NT2/D1 (cell line): Measurements from ENCODE around the gene ENO3.

Experiments
- DNase-seq: peaks from one replicate; pipeline ENCODE4 v3.0.0-alpha.2; 2011; ENCODE audit warnings: low read depth, low spot score
- H3K27me3 ChIP-seq: 2 replicates; pipeline ENCODE4 v1.6.0; 2011; ENCODE audit warnings: mild to moderate bottlenecking; ENCODE audit not compliant: insufficient read length, insufficient read depth
- H3K36me3 ChIP-seq: 2 replicates; pipeline ENCODE4 v1.6.1; 2011; ENCODE audit warnings: mild to moderate bottlenecking, low read length, mixed read lengths; ENCODE audit not compliant: insufficient read depth, insufficient read length
- H3K4me1 ChIP-seq: 2 replicates; pipeline ENCODE4 v1.5.1; 2011; ENCODE audit not compliant: insufficient read depth, insufficient read length
- H3K4me3 ChIP-seq: 2 replicates; pipeline ENCODE4 v1.5.1; 2011; ENCODE audit warnings: low read depth; ENCODE audit not compliant: insufficient read length
- H3K9ac ChIP-seq: 2 replicates; pipeline ENCODE4 v1.6.0; 2011; ENCODE audit warnings: low read depth; ENCODE audit not compliant: insufficient read length
- H3K9me3 ChIP-seq: 2 replicates; pipeline ENCODE4 v1.5.1; 2011; ENCODE audit warnings: mild to moderate bottlenecking, low read length; ENCODE audit not compliant: insufficient read depth
- SUZ12 ChIP-seq: IDR thresholded peaks from 2 replicates; pipeline ENCODE4 v1.6.1; 2011; ENCODE audit not compliant: insufficient read length, insufficient read depth; ENCODE audit errors: extremely low read depth
- YY1 ChIP-seq: IDR thresholded peaks from 2 replicates; pipeline ENCODE4 v1.6.1; 2011; ENCODE audit not compliant: insufficient read length, insufficient read depth
- ZNF274 ChIP-seq: IDR thresholded peaks from 2 replicates; pipeline ENCODE4 v1.6.1; 2011; ENCODE audit warnings: mild to moderate bottlenecking, low read depth, low read length

Gene ENO3

GRCh38 chr17:4942760-4943508, 8.0 kb upstream of the ENO3 start:
- H3K27me3 ChIP-seq, result no peaks in the 10 kb centered on the region
- H3K4me1 ChIP-seq, result peaks cover 5% of the 10 kb centered on the region
- no peak overlapping the region for H3K9ac ChIP-seq
- H3K4me3 ChIP-seq, result no peak overlapping the region
- no peaks in the 10 kb centered on the region for H3K9me3 ChIP-seq
- DNase-seq, result no peak
- no peak for TF ChIP-seq ZNF274
- TF ChIP-seq SUZ12, result no peak
- TF ChIP-seq YY1, result no peak
- peaks cover 77% of the 10 kb centered on the region for H3K36me3 ChIP-seq

DNA sequence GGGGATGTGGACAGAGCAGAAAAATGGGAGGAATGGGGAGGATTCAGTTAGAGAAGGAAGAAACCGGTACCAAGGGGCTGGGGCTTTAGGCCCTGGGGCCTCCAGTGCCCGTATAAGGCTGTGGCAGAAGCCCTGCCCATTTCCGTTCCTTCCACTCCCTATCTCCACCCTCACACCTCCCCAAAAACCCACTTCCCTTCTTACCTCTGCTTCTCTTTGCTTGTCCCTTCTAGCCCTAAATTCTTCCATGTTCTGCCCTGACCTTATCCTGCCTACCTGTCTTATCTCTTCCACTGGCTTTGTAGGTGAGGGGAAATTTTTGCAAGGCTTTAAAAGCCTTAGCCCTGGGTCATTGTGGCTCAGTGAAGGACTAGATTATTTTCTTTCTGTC, 6.8 kb upstream of the ENO3 start:
- Histone ChIP-seq H3K4me3 (no peak overlapping the region), H3K36me3 (peaks cover 68% of the 10 kb centered on the region), H3K9ac (no peak overlapping the region), H3K4me1 (no peaks in the 10 kb centered on the region), H3K27me3 (no peaks in the 10 kb centered on the region), H3K9me3 (no peaks in the 10 kb centered on the region)
- no peak for DNase-seq
- TF ChIP-seq YY1 (no peak), SUZ12 (no peak), ZNF274 (no peak)

GRCh38 chr17:4944554-4945175, 6.3 kb upstream of the ENO3 start:
- H3K4me1 ChIP-seq, result no peaks in the 10 kb centered on the region
- TF ChIP-seq YY1 (no peak), ZNF274 (no peak), SUZ12 (no peak)
- no peak overlapping the region for H3K4me3 ChIP-seq
- H3K36me3 ChIP-seq, result peaks cover 67% of the 10 kb centered on the region
- no peaks in the 10 kb centered on the region for H3K9me3 ChIP-seq
- no peak overlapping the region for H3K9ac ChIP-seq
- no peak for DNase-seq
- no peaks in the 10 kb centered on the region for H3K27me3 ChIP-seq

DNA sequence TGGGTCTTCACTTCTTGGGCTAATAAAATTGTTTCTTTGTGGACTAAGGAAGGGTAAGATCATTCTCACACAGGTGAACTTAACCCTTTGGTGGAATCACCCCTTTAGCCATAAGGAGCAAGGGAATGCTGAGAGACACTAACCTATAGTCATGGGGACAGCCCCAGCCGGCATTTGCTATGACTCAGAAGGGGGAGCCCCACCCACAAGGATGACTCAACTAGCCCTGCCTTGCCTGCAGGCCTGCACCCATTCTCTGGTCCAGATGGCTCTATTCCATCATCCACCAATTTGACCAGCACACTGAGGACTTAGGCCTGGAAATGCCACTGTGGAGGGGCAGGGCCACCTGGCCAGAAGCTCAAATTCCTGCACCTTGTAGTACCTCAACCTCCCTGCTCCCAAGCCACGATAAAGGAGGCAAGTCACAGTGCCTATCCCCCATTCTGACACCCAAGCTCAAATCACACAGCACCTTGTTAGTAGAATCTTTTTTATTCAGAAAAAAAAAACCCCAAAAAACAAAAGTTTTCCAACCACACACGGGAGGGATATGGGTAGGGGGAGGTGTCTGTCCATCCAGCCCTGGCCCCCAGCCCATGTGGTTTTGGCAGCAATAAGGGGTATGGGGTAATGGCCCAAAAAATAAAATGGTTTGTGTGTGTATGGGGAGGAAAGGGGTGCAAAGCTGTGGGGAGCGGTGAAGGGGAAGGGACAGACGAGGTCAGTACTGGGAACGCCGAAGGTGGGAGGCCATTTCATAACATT, 5.6 kb upstream of the ENO3 start:
- Histone ChIP-seq H3K27me3 (no peaks in the 10 kb centered on the region), H3K36me3 (peaks cover 67% of the 10 kb centered on the region)
- TF ChIP-seq ZNF274 (no peak), YY1 (no peak), SUZ12 (no peak)

GRCh38 chr17:4945944-4946280, 5.0 kb upstream of the ENO3 start:
- no peak overlapping the region for H3K4me3 ChIP-seq

More for the DNA sequence above, 5.6 kb upstream of the ENO3 start:
- DNase-seq, result no peak
- Histone ChIP-seq H3K4me1 (no peaks in the 10 kb centered on the region), H3K9ac (peak overlapping the region; percentile 36), H3K9me3 (no peaks in the 10 kb centered on the region), H3K4me3 (no peak overlapping the region)

DNA sequence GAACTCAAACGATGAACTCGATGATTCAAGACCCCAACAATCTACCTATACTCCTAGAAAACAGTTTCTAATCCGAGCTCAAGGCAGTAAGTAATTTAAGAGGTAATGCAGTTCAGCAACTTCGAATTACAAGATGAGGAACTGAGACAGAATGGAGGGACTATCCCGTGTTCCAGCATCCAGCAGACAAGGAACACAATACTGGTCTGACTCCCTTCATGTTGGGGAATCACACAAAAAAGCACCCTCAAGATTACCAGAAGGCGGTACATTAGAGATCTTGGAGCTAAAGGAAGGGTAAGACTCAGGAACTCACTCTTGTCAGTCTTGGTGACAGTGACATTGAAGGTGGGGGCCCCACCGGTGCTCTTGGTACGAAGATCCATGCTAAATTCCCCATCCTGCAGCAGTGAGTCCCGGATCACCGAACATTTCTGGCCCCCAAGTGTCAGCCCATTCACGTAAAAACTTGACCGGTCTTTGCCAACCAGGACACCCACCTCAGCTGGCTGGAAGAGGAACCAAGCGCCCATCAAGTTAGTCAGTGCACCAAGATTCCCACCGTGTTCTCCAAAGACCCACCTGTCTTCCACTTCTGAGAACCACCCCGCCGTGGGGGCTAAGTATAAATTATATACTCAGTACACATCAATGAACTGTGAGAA, 4.5 kb upstream of the ENO3 start:
- peak overlapping the region; percentile 97 for H3K4me3 ChIP-seq
- TF ChIP-seq SUZ12, result no peak
- TF ChIP-seq YY1, result no peak
- no peak for TF ChIP-seq ZNF274
- DNase-seq, result no peak
- H3K9ac ChIP-seq, result peak overlapping the region; percentile 71
- peaks cover 65% of the 10 kb centered on the region for H3K36me3 ChIP-seq
- no peaks in the 10 kb centered on the region for H3K4me1 ChIP-seq
- no peaks in the 10 kb centered on the region for H3K27me3 ChIP-seq
- no peaks in the 10 kb centered on the region for H3K9me3 ChIP-seq

More at GRCh38 chr17:4945944-4946280, 5.0 kb upstream of the ENO3 start:
- no peaks in the 10 kb centered on the region for H3K9me3 ChIP-seq
- no peak for DNase-seq
- no peak overlapping the region for H3K9ac ChIP-seq
- no peaks in the 10 kb centered on the region for H3K4me1 ChIP-seq
- no peaks in the 10 kb centered on the region for H3K27me3 ChIP-seq
- TF ChIP-seq SUZ12, result no peak
- TF ChIP-seq YY1, result no peak
- TF ChIP-seq ZNF274, result no peak
- H3K36me3 ChIP-seq, result peaks cover 67% of the 10 kb centered on the region
